ENCODE measurements around the gene SESN3.
"Not testable (repeated sequence)": the region's sequence is repeated elsewhere in the genome, so short reads cannot be mapped to it uniquely, and the experiment has no call there.

SESN3 gene

GRCh38 chr11:95262994-95263765 is 32.2 kb upstream of the SESN3 start:
- Histone ChIP-seq H3K36me3 (ENCODE audit: insufficient read depth, low read depth, low read length) (no peaks in the 10 kb centered on the region), H3K4me3 (ENCODE audit: low read length) (no peak overlapping the region), H3K27ac (ENCODE audit: low read length) (no peak overlapping the region), H3K9ac (ENCODE audit: low read depth, low read length) (no peak overlapping the region), H3K27me3 (ENCODE audit: insufficient read depth, low read length) (no peaks in the 10 kb centered on the region), H3K9me3 (ENCODE audit: insufficient read depth, low read depth, low read length) (no peaks in the 10 kb centered on the region), H3K4me1 (ENCODE audit: insufficient read depth, low read length) (peaks cover 5% of the 10 kb centered on the region; the same call in 1 of the 2 replicates)

GRCh38 chr11:95257456-95257971 is 26.5 kb upstream of the SESN3 start:
- Histone ChIP-seq H3K9me3 (ENCODE audit: insufficient read depth, low read depth, low read length) (no peaks in the 10 kb centered on the region), H3K27ac (ENCODE audit: low read length) (no peak overlapping the region), H3K4me3 (ENCODE audit: low read length) (no peak overlapping the region), H3K27me3 (ENCODE audit: insufficient read depth, low read length) (no peaks in the 10 kb centered on the region), H3K4me1 (ENCODE audit: insufficient read depth, low read length) (peaks cover 35% of the 10 kb centered on the region), H3K36me3 (ENCODE audit: insufficient read depth, low read depth, low read length) (no peaks in the 10 kb centered on the region), H3K9ac (ENCODE audit: low read depth, low read length) (no peak overlapping the region)

GRCh38 chr11:95256321-95256779 is 25.3 kb upstream of the SESN3 start:
- H3K9me3 ChIP-seq (ENCODE audit: insufficient read depth, low read depth, low read length), result no peaks in the 10 kb centered on the region
- no peaks in the 10 kb centered on the region for H3K36me3 ChIP-seq (ENCODE audit: insufficient read depth, low read depth, low read length)
- peaks cover 45% of the 10 kb centered on the region for H3K4me1 ChIP-seq (ENCODE audit: insufficient read depth, low read length)
- H3K4me3 ChIP-seq (ENCODE audit: low read length), result peak overlapping the region; percentile 2; the same call in 1 of the 2 replicates
- peak overlapping the region; percentile 58 for H3K27ac ChIP-seq (ENCODE audit: low read length)
- H3K27me3 ChIP-seq (ENCODE audit: insufficient read depth, low read length), result no peaks in the 10 kb centered on the region
- H3K9ac ChIP-seq (ENCODE audit: low read depth, low read length), result peak overlapping the region; percentile 11; the same call in 1 of the 2 replicates

GRCh38 chr11:95255251-95256145 is 24.5 kb upstream of the SESN3 start:
- Histone ChIP-seq H3K9ac (ENCODE audit: low read depth, low read length) (peak overlapping the region; percentile 11; the same call in 1 of the 2 replicates), H3K27me3 (ENCODE audit: insufficient read depth, low read length) (no peaks in the 10 kb centered on the region), H3K4me1 (ENCODE audit: insufficient read depth, low read length) (peaks cover 46% of the 10 kb centered on the region), H3K27ac (ENCODE audit: low read length) (peak overlapping the region; percentile 58), H3K9me3 (ENCODE audit: insufficient read depth, low read depth, low read length) (no peaks in the 10 kb centered on the region), H3K4me3 (ENCODE audit: low read length) (peak overlapping the region; percentile 2; the same call in 1 of the 2 replicates), H3K36me3 (ENCODE audit: insufficient read depth, low read depth, low read length) (no peaks in the 10 kb centered on the region)

- Histone ChIP-seq H3K27me3 (ENCODE audit: insufficient read depth, low read length) (no peaks in the 10 kb centered on the region), H3K4me1 (ENCODE audit: insufficient read depth, low read length) (peaks cover 46% of the 10 kb centered on the region), H3K9me3 (ENCODE audit: insufficient read depth, low read depth, low read length) (no peaks in the 10 kb centered on the region), H3K36me3 (ENCODE audit: insufficient read depth, low read depth, low read length) (no peaks in the 10 kb centered on the region), H3K4me3 (ENCODE audit: low read length) (no peak overlapping the region), H3K9ac (ENCODE audit: low read depth, low read length) (peak overlapping the region; percentile 11; the same call in 1 of the 2 replicates), H3K27ac (ENCODE audit: low read length) (peak overlapping the region; percentile 58)
Measured at GRCh38 chr11:95254716-95255115, 23.7 kb upstream of the SESN3 start.

- peaks cover 46% of the 10 kb centered on the region for H3K4me1 ChIP-seq (ENCODE audit: insufficient read depth, low read length)
- no peaks in the 10 kb centered on the region for H3K36me3 ChIP-seq (ENCODE audit: insufficient read depth, low read depth, low read length)
- peak overlapping the region; percentile 11; the same call in 1 of the 2 replicates for H3K9ac ChIP-seq (ENCODE audit: low read depth, low read length)
- peak overlapping the region; percentile 58 for H3K27ac ChIP-seq (ENCODE audit: low read length)
- H3K9me3 ChIP-seq (ENCODE audit: insufficient read depth, low read depth, low read length), result no peaks in the 10 kb centered on the region
- H3K4me3 ChIP-seq (ENCODE audit: low read length), result peak overlapping the region; percentile 6; the same call in 1 of the 2 replicates
- H3K27me3 ChIP-seq (ENCODE audit: insufficient read depth, low read length), result no peaks in the 10 kb centered on the region
Measured at GRCh38 chr11:95254131-95254704, 23.2 kb upstream of the SESN3 start.

- Histone ChIP-seq H3K27ac (ENCODE audit: low read length) (no peak overlapping the region), H3K9me3 (ENCODE audit: insufficient read depth, low read depth, low read length) (no peaks in the 10 kb centered on the region), H3K4me3 (ENCODE audit: low read length) (no peak overlapping the region), H3K36me3 (ENCODE audit: insufficient read depth, low read depth, low read length) (no peaks in the 10 kb centered on the region), H3K9ac (ENCODE audit: low read depth, low read length) (peak overlapping the region; percentile 11; the same call in 1 of the 2 replicates), H3K27me3 (ENCODE audit: insufficient read depth, low read length) (no peaks in the 10 kb centered on the region), H3K4me1 (ENCODE audit: insufficient read depth, low read length) (peaks cover 52% of the 10 kb centered on the region)
Measured at GRCh38 chr11:95253141-95253540, 22.1 kb upstream of the SESN3 start.

GRCh38 chr11:95252586-95252985 is 21.6 kb upstream of the SESN3 start:
- Histone ChIP-seq H3K9ac (ENCODE audit: low read depth, low read length) (no peak overlapping the region), H3K27ac (ENCODE audit: low read length) (no peak overlapping the region), H3K27me3 (ENCODE audit: insufficient read depth, low read length) (no peaks in the 10 kb centered on the region), H3K36me3 (ENCODE audit: insufficient read depth, low read depth, low read length) (no peaks in the 10 kb centered on the region), H3K4me3 (ENCODE audit: low read length) (no peak overlapping the region), H3K9me3 (ENCODE audit: insufficient read depth, low read depth, low read length) (no peaks in the 10 kb centered on the region), H3K4me1 (ENCODE audit: insufficient read depth, low read length) (peaks cover 52% of the 10 kb centered on the region)

- H3K9ac ChIP-seq (ENCODE audit: low read depth, low read length); H3K27me3 ChIP-seq (ENCODE audit: insufficient read depth, low read length); H3K9me3 ChIP-seq (ENCODE audit: insufficient read depth, low read depth, low read length); H3K27ac ChIP-seq (ENCODE audit: low read length); H3K36me3 ChIP-seq (ENCODE audit: insufficient read depth, low read depth, low read length); H3K4me3 ChIP-seq (ENCODE audit: low read length): not testable (repeated sequence)
- peaks cover 52% of the 10 kb centered on the region for H3K4me1 ChIP-seq (ENCODE audit: insufficient read depth, low read length)
Measured at GRCh38 chr11:95251896-95252295, 20.9 kb upstream of the SESN3 start.

- peaks cover 38% of the 10 kb centered on the region for H3K4me1 ChIP-seq (ENCODE audit: insufficient read depth, low read length)
- peak overlapping the region; percentile 35; the same call in 1 of the 2 replicates for H3K9ac ChIP-seq (ENCODE audit: low read depth, low read length)
- H3K9me3 ChIP-seq (ENCODE audit: insufficient read depth, low read depth, low read length), result no peaks in the 10 kb centered on the region
- H3K27me3 ChIP-seq (ENCODE audit: insufficient read depth, low read length), result no peaks in the 10 kb centered on the region
- no peak overlapping the region for H3K4me3 ChIP-seq (ENCODE audit: low read length)
- H3K27ac ChIP-seq (ENCODE audit: low read length), result peak overlapping the region; percentile 50
- H3K36me3 ChIP-seq (ENCODE audit: insufficient read depth, low read depth, low read length), result no peaks in the 10 kb centered on the region
Measured at GRCh38 chr11:95248666-95249467, 17.9 kb upstream of the SESN3 start.

All from iPS-20b (cell line).